Activated B cell treated with CpG ODN at 0.5 μM for 24 hours (primary cell): ENCODE data around the gene MAD1L1. TPM values are rescaled to one million over a fixed set of nuclear protein-coding genes. Genes with fewer than 3 reads are reported as not detected.

Experiments used
- ATAC-seq: fragments of 200-7000 bp; cut with Tn5 transposase; one replicate; pipeline ENCODE4 v1.10.0; 2021; ENCODE audit warnings: low read depth, mild to moderate bottlenecking, moderate library complexity
- CTCF ChIA-PET: fragments of 350-600 bp; sonication (Branson Sonifier 250); formaldehyde crosslinking; loops from one replicate; lab custom pipeline; 2021; ENCODE audit warnings: antibody characterized with exemption; lab: Charles Lee
- POLR2A ChIA-PET: fragments of 350-600 bp; sonication (Branson Sonifier 250); formaldehyde crosslinking; loops from one replicate; lab custom pipeline; 2021; ENCODE audit warnings: antibody characterized with exemption; lab: Charles Lee
- DNase-seq: peaks from one replicate; pipeline ENCODE4 v3.0.0; 2022
- H3K27ac Mint-ChIP-seq: one replicate; pipeline ENCODE4 v1.8.0; 2020; ENCODE audit warnings: mixed read lengths
- H3K27me3 Mint-ChIP-seq: one replicate; pipeline ENCODE4 v1.8.0; 2021; ENCODE audit warnings: mixed read lengths
- H3K36me3 Mint-ChIP-seq: one replicate; pipeline ENCODE4 v1.8.0; 2021; ENCODE audit warnings: low read depth, mixed read lengths
- H3K4me1 Mint-ChIP-seq: one replicate; pipeline ENCODE4 v1.8.0; 2021; ENCODE audit warnings: mixed read lengths
- H3K4me3 Mint-ChIP-seq: one replicate; pipeline ENCODE4 v1.8.0; 2020; ENCODE audit warnings: mild to moderate bottlenecking, mixed read lengths
- H3K9me3 Mint-ChIP-seq: one replicate; pipeline ENCODE4 v1.8.0; 2020; ENCODE audit warnings: mixed read lengths
- CTCF ChIP-seq: fragments of 200-600 bp; IDR thresholded peaks from one replicate; pipeline ENCODE4 v1.8.0; 2022; ENCODE audit warnings: antibody characterized with exemption, mild to moderate bottlenecking
- intact Hi-C: fragments of 100-400 bp; cut with micrococcal nuclease; formaldehyde crosslinking; loops from one replicate; pipeline ENCODE4 v1.15.1; 2024
- total RNA-seq: library from RNA; stranded (reverse); gene quantifications from 2 replicates; pipeline ENCODE4 v1.2.3, GENCODE V29; 2022

The MAD1L1 gene
- total RNA-seq, 1 donor from 2014 or later, result 54.6 TPM

DNA sequence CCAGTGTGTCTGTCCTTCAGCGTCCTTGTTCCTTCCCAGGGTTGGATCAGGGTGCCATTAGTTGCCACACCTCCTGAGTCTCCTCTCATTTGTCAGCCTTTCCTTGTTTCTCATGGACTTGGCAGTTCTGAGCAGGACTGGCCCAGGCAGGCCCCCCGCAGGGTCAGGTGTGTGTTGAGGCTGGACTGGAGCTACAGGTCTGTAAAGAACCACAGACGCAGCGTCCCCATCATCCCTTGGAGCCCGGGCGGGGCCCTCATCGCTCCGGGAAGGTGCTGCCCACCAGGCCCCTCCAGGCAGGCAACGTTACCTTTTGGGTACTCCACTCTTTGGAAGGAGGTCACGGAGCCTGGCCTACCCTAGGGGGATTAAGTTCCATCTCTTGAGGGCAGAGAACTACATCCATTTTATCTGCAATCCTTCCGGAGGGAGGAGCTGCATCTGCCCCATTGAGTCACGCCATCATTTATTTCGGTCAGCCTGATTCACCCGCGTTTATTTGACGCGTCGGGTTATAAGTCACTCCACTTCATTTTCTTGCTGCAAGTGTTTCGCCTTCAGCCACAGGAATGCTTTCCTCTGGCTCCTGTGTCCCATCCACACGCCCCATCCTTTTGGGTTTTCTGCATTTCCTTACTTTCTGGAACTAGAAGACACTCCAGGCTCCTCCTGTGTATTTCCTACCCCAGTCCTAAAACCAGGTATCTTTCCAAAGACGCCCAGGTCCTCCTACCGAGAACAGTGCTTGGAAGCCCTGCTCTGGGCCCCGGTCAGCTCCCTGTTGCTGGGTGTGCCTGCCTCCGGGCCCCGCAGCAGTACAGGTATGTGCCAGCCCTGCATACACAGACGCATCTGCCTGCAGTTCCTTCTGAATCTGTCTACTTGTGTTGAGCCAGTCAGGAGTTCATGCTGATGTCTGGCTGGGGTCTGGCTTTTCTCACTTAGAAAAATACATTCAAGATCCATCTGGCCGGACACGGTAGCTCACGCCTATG lies 141.9 kb downstream of the MAD1L1 start:
- CTCF ChIA-PET, result no interaction called here
- ATAC-seq (no peak), DNase-seq (no peak)
- TF ChIP-seq CTCF, result no peak
- peaks cover 15% of the 10 kb centered on the region for H3K36me3 Mint-ChIP-seq
- H3K27ac Mint-ChIP-seq, result no peak overlapping the region
- H3K4me1 Mint-ChIP-seq, result peaks cover 17% of the 10 kb centered on the region
- H3K27me3 Mint-ChIP-seq, result no peaks in the 10 kb centered on the region
- no peaks in the 10 kb centered on the region for H3K9me3 Mint-ChIP-seq
- no peak overlapping the region for H3K4me3 Mint-ChIP-seq
- intact Hi-C loops, result no loop called here
- POLR2A ChIA-PET, result no interaction called here

- no peaks in the 10 kb centered on the region for H3K9me3 Mint-ChIP-seq
- ChIA-PET CTCF (no interaction called here), POLR2A (no interaction called here)
- peaks cover 24% of the 10 kb centered on the region for H3K36me3 Mint-ChIP-seq
- no peak for TF ChIP-seq CTCF
- intact Hi-C loops, result no loop called here
- ATAC-seq, result no peak
- no peak overlapping the region for H3K4me3 Mint-ChIP-seq
- peaks cover 11% of the 10 kb centered on the region for H3K4me1 Mint-ChIP-seq
- DNase-seq, result no peak
- H3K27ac Mint-ChIP-seq, result no peak overlapping the region
- H3K27me3 Mint-ChIP-seq, result no peaks in the 10 kb centered on the region
Observed at GRCh38 chr7:2088801-2089200, 143.9 kb downstream of the MAD1L1 start.

DNA sequence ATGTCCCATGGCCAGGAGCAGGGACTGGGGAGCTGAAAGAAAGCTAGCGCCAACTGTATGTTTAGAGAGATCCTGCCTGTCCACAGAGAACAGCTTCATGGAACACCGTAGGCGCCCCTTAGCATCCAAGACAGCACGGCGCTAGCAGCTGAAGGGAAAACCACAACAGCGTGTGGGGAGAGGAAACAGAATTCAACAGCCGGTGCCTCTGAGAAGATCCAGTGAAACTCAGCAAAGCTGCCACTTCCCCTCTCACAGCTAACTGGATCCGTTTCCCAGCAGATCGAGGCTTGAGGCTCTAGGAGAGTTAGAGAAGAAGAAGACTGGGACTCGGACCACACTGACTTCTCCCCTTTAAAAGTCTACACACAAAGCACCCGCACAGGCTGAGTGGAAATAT lies 145.0 kb downstream of the MAD1L1 start:
- Mint-ChIP-seq H3K4me1 (peaks cover 8% of the 10 kb centered on the region), H3K4me3 (no peak overlapping the region), H3K36me3 (peaks cover 27% of the 10 kb centered on the region), H3K27me3 (no peaks in the 10 kb centered on the region), H3K9me3 (no peaks in the 10 kb centered on the region), H3K27ac (no peak overlapping the region)
- ChIA-PET CTCF (no interaction called here), POLR2A (no interaction called here)
- no peak for DNase-seq
- TF ChIP-seq CTCF, result no peak
- no peak for ATAC-seq
- intact Hi-C loops, result no loop called here

GRCh38 chr7:2086229-2086628 lies 146.5 kb downstream of the MAD1L1 start:
- CTCF ChIA-PET, result interaction anchor here (1.7 kb wide), 1 partner anchor 262 kb away, joined by 4 read pairs; no protein-coding TSS in a partner anchor
- no peak for DNase-seq
- Mint-ChIP-seq H3K9me3 (no peaks in the 10 kb centered on the region), H3K4me1 (peaks cover 5% of the 10 kb centered on the region), H3K36me3 (peaks cover 25% of the 10 kb centered on the region), H3K27ac (no peak overlapping the region), H3K27me3 (no peaks in the 10 kb centered on the region), H3K4me3 (no peak overlapping the region)
- TF ChIP-seq CTCF, result no peak
- intact Hi-C loops, result no loop called here
- POLR2A ChIA-PET, result no interaction called here
- no peak for ATAC-seq

DNA sequence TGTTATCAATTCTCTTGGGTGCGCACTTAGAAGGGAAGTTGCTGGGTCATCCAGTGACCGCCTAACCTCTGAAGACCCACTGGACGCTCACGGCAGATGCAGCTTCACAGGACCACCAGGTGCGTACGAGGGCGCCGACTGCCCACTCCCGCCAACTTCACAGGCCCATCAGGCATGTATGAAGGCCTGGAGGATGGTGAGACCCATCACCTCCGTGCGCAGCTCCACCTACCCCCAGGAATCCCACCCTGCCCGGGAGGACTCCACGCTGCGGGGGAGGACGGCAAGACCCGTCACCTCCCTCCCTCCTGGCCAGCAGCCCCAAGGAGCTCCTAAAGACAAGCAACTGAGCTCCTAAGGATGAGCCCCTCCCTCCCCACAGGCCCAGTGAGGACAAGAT lies 146.9 kb downstream of the MAD1L1 start:
- peaks cover 22% of the 10 kb centered on the region for H3K36me3 Mint-ChIP-seq
- H3K27me3 Mint-ChIP-seq, result no peaks in the 10 kb centered on the region
- H3K4me1 Mint-ChIP-seq, result peaks cover 5% of the 10 kb centered on the region
- H3K27ac Mint-ChIP-seq, result no peak overlapping the region
- ChIA-PET CTCF (interaction anchor here (1.7 kb wide), 1 partner anchor 262 kb away, joined by 4 read pairs; no protein-coding TSS in a partner anchor), POLR2A (no interaction called here)
- no peaks in the 10 kb centered on the region for H3K9me3 Mint-ChIP-seq
- DNase-seq, result no peak
- intact Hi-C loops, result no loop called here
- no peak overlapping the region for H3K4me3 Mint-ChIP-seq
- TF ChIP-seq CTCF, result no peak
- no peak for ATAC-seq
